ENCODE results near the gene IFT88.

DNA sequence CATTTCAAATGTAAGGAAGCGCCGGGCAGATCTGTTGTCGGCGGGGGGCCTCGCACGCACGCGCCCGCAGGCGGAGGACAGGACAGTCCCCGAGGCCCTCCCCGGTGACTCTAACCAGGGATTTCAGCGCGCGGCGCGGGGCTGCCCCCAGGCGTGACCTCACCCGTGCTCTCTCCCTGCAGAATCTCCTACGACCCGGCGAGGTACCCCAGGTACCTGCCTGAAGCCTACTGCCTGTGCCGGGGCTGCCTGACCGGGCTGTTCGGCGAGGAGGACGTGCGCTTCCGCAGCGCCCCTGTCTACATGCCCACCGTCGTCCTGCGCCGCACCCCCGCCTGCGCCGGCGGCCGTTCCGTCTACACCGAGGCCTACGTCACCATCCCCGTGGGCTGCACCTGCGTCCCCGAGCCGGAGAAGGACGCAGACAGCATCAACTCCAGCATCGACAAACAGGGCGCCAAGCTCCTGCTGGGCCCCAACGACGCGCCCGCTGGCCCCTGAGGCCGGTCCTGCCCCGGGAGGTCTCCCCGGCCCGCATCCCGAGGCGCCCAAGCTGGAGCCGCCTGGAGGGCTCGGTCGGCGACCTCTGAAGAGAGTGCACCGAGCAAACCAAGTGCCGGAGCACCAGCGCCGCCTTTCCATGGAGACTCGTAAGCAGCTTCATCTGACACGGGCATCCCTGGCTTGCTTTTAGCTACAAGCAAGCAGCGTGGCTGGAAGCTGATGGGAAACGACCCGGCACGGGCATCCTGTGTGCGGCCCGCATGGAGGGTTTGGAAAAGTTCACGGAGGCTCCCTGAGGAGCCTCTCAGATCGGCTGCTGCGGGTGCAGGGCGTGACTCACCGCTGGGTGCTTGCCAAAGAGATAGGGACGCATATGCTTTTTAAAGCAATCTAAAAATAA, 154.7 kb downstream of the IFT88 start:
- TF ChIP-seq EGR1 (IDR thresholded peaks at IDR 0.05) (no peak), FOXM1 (IDR thresholded peaks at IDR 0.05; ENCODE audit: borderline replicate concordance, low read depth) (no peak), RAD21 (IDR thresholded peaks at IDR 0.05; ENCODE audit: low read depth) (no peak), REST (IDR thresholded peaks at IDR 0.05; ENCODE audit: low read depth) (no peak)
- TF ChIP-seq, protein P1, sequence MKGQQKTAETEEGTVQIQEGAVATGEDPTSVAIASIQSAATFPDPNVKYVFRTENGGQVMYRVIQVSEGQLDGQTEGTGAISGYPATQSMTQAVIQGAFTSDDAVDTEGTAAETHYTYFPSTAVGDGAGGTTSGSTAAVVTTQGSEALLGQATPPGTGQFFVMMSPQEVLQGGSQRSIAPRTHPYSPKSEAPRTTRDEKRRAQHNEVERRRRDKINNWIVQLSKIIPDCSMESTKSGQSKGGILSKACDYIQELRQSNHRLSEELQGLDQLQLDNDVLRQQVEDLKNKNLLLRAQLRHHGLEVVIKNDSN (IDR thresholded peaks at IDR 0.05) = no peak

Data from Ishikawa (cell line).